GM18873 (cell line): ENCODE data around the gene HRH1.
"Not testable (repeated sequence)": the region's sequence is repeated elsewhere in the genome, so short reads cannot be mapped to it uniquely, and the experiment has no call there.

Experiments
- ATAC-seq: cut with Tn5 transposase; IDR thresholded peaks from one replicate; pipeline ENCODE4 v1.9.1; 2021; ENCODE audit warnings: mild to moderate bottlenecking, moderate library complexity, moderate number of reproducible peaks; ENCODE audit not compliant: unreplicated experiment, low FRiP score

The HRH1 gene

GRCh38 chr3:11140030-11140712 is 14.1 kb upstream of the HRH1 start:
- ATAC-seq = peak; percentile 92

GRCh38 chr3:11140713-11141104 is 13.6 kb upstream of the HRH1 start:
- peak; percentile 11 for ATAC-seq

GRCh38 chr3:11143476-11143875 is 10.8 kb upstream of the HRH1 start:
- no peak for ATAC-seq

GRCh38 chr3:11144996-11145395 is 9.3 kb upstream of the HRH1 start:
- ATAC-seq = no peak

- ATAC-seq = no peak
Observed at GRCh38 chr3:11145888-11146287, 8.4 kb upstream of the HRH1 start.

- no peak for ATAC-seq
Observed at GRCh38 chr3:11146773-11147660, 7.3 kb upstream of the HRH1 start.

GRCh38 chr3:11150256-11150655 is 4.0 kb upstream of the HRH1 start:
- ATAC-seq = no peak

GRCh38 chr3:11152301-11152700 is 2.0 kb upstream of the HRH1 start:
- ATAC-seq = no peak

- ATAC-seq = no peak
Observed at GRCh38 chr3:11154953-11155325, 646 bp downstream of the HRH1 start.

GRCh38 chr3:11155341-11156025 is 1.2 kb downstream of the HRH1 start:
- no peak for ATAC-seq

GRCh38 chr3:11156026-11156410 is 1.7 kb downstream of the HRH1 start:
- no peak for ATAC-seq

- ATAC-seq = no peak
Observed at GRCh38 chr3:11157421-11157820, 3.1 kb downstream of the HRH1 start.

- no peak for ATAC-seq
Observed at GRCh38 chr3:11159421-11159904, 5.2 kb downstream of the HRH1 start.

GRCh38 chr3:11161666-11162065 is 7.4 kb downstream of the HRH1 start:
- ATAC-seq = no peak

- no peak for ATAC-seq
Observed at GRCh38 chr3:11162401-11163345, 8.4 kb downstream of the HRH1 start.

GRCh38 chr3:11164607-11165006 is 10.3 kb downstream of the HRH1 start:
- no peak for ATAC-seq

- no peak for ATAC-seq
Observed at GRCh38 chr3:11165476-11165875, 11.2 kb downstream of the HRH1 start.

GRCh38 chr3:11166807-11167400 is 12.6 kb downstream of the HRH1 start:
- not testable (repeated sequence) for ATAC-seq

GRCh38 chr3:11167590-11167989 is 13.3 kb downstream of the HRH1 start:
- ATAC-seq = no peak

GRCh38 chr3:11168406-11168805 is 14.1 kb downstream of the HRH1 start:
- ATAC-seq = no peak
